HG03575 (cell line): Measurements from ENCODE around the gene LTA4H.

Experiments used
- ATAC-seq: cut with Tn5 transposase; IDR thresholded peaks from one replicate; pipeline ENCODE4 v1.9.1; 2021; ENCODE audit not compliant: unreplicated experiment, insufficient number of reproducible peaks, low FRiP score; ENCODE audit errors: extremely low read depth

The LTA4H gene

GRCh38 chr12:95997911-95998510 lies 37.4 kb downstream of the LTA4H start:
- no peak for ATAC-seq

- no peak for ATAC-seq
Observed at GRCh38 chr12:95997276-95997675, 38.1 kb downstream of the LTA4H start.

GRCh38 chr12:95996034-95996658 lies 39.2 kb downstream of the LTA4H start, which contains the start of gene HAL:
TSS of gene HAL (minus strand) at chr12:95996344. CDS start at chr12:95995910, 434 bp downstream.
- ATAC-seq = no peak

GRCh38 chr12:95995238-95996031 lies 40.0 kb downstream of the LTA4H start:
- no peak for ATAC-seq

GRCh38 chr12:95994476-95994875 lies 40.9 kb downstream of the LTA4H start:
- ATAC-seq = no peak

- ATAC-seq = no peak
Observed at GRCh38 chr12:95993907-95994306, 41.5 kb downstream of the LTA4H start.

- no peak for ATAC-seq
Observed at GRCh38 chr12:95990136-95990535, 45.3 kb downstream of the LTA4H start.

- ATAC-seq = no peak
Observed at GRCh38 chr12:95989504-95990123, 45.8 kb downstream of the LTA4H start.

- no peak for ATAC-seq
Observed at GRCh38 chr12:95988506-95989275, 46.7 kb downstream of the LTA4H start.

GRCh38 chr12:95986635-95987570 lies 48.5 kb downstream of the LTA4H start:
- ATAC-seq = no peak

GRCh38 chr12:95984682-95985081 lies 50.7 kb downstream of the LTA4H start:
- ATAC-seq = no peak

- no peak for ATAC-seq
Observed at GRCh38 chr12:95982602-95983001, 52.8 kb downstream of the LTA4H start.

GRCh38 chr12:95980437-95980836 lies 55.0 kb downstream of the LTA4H start:
- no peak for ATAC-seq

- ATAC-seq = no peak
Observed at GRCh38 chr12:95978774-95979173, 56.6 kb downstream of the LTA4H start.

GRCh38 chr12:95978351-95978750 lies 57.0 kb downstream of the LTA4H start:
- no peak for ATAC-seq

- no peak for ATAC-seq
Observed at GRCh38 chr12:95977764-95978305, 57.6 kb downstream of the LTA4H start.

- no peak for ATAC-seq
Observed at GRCh38 chr12:95976416-95976832, 59.0 kb downstream of the LTA4H start.

- ATAC-seq = no peak
Observed at GRCh38 chr12:95975491-95975890, 59.9 kb downstream of the LTA4H start.
